Brain microvascular endothelial cell (primary cell): ENCODE measurements around the gene ST8SIA2.

Source experiments
- DNase-seq: peaks from one replicate; pipeline ENCODE4 v3.0.0-alpha.2; 2020
- H3K27ac ChIP-seq: fragments of 250-450 bp; sonication (Bioruptor Pico); 2 replicates; pipeline ENCODE4 v1.5.1; 2020; ENCODE audit warnings: mild to moderate bottlenecking, moderate library complexity
- H3K27me3 ChIP-seq: fragments of 250-450 bp; sonication (Bioruptor Pico); replicated peaks from 2 replicates; pipeline ENCODE4 v1.5.1; 2020; ENCODE audit warnings: mild to moderate bottlenecking
- H3K36me3 ChIP-seq: fragments of 250-450 bp; sonication (Bioruptor Pico); replicated peaks from 2 replicates; pipeline ENCODE4 v1.5.1; 2020; ENCODE audit warnings: mild to moderate bottlenecking
- H3K4me3 ChIP-seq: 2 replicates; pipeline ENCODE4 v1.5.1; 2011; ENCODE audit warnings: low read depth, mild to moderate bottlenecking, control low read depth, low read length, moderate library complexity
- in situ Hi-C: cut with HindIII; loops from 2 replicates; pipeline ENCODE4 v1.10.0; 2017; ENCODE audit warnings: low sequenced_read_pairs, low pct_ligation_motif_present
- TF ChIP-seq, protein P1 (sequence below): IDR thresholded peaks from 2 replicates; pipeline ENCODE4 v1.5.1; 2011; ENCODE audit warnings: low read depth, mild to moderate bottlenecking, moderate library complexity, low read length, control low read depth, inconsistent platforms; ENCODE audit errors: missing control alignments

Gene ST8SIA2

DNA sequence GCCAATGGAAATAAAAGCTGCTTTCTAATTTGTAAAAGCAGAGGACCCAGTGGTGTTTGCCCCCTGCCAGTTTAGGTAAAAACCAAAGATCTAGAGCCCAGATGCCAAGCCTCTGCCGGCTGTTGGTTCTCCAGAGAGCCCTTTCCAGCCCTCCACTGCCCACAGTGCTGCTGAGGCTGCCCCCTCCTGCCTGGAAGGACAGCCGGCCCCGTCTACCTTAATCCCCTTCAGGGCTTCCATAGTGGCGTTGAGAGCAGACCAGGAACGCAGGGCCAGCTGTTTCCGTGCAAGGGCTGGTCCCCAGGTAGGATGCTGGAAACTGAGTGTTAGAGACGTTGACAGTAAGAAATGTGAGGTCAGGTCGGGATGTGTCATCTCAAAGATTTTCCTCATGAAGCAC lies 6.9 kb downstream of the ST8SIA2 start:
- no peak for DNase-seq
- Histone ChIP-seq H3K4me3 (no peak overlapping the region), H3K36me3 (no peaks in the 10 kb centered on the region), H3K27ac (no peak overlapping the region), H3K27me3 (no peaks in the 10 kb centered on the region)
- TF ChIP-seq, protein P1, sequence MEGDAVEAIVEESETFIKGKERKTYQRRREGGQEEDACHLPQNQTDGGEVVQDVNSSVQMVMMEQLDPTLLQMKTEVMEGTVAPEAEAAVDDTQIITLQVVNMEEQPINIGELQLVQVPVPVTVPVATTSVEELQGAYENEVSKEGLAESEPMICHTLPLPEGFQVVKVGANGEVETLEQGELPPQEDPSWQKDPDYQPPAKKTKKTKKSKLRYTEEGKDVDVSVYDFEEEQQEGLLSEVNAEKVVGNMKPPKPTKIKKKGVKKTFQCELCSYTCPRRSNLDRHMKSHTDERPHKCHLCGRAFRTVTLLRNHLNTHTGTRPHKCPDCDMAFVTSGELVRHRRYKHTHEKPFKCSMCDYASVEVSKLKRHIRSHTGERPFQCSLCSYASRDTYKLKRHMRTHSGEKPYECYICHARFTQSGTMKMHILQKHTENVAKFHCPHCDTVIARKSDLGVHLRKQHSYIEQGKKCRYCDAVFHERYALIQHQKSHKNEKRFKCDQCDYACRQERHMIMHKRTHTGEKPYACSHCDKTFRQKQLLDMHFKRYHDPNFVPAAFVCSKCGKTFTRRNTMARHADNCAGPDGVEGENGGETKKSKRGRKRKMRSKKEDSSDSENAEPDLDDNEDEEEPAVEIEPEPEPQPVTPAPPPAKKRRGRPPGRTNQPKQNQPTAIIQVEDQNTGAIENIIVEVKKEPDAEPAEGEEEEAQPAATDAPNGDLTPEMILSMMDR, result no peak
- in situ Hi-C loops, result no loop called here

DNA sequence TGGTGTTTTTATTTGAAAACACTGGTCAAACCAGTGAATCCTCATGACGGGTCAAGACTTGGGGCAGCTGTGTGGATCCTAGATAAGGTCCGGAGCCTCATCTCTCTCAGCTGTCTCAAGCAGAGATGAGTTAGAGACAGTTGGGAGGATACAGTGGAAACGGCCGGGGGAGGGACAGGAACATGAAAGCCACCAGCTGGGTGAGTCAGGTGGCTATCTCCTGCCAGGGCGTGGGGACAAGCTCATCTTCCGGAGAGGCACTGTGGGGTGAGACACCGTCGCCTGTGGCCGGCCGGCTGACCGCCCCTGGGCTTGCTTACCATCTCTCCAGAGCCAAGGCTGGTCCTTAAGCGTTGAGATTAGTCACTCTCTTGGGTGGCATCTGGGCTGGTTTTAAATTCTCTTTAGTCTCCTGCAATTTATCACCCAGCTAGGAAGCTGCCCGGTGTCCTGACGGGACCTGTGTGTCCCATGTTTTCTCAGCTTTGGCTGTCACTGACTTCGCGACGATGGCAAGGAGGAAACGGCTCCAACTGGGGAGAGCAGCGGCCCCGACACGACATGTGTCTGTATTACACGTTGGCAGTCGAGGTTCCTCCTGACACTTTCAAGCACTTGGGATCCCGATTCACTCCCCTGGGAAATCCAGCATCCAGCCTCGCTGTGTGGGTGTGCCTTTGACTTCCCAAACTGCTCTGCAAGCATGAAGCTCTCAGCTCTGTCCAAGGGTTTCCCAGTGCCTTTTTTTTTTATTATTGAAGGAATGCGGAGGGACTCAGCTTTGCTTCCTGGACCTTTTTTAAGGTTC lies 7.5 kb downstream of the ST8SIA2 start:
- no peak for DNase-seq
- Histone ChIP-seq H3K36me3 (no peaks in the 10 kb centered on the region), H3K27me3 (no peaks in the 10 kb centered on the region), H3K27ac (no peak overlapping the region), H3K4me3 (no peak overlapping the region)
- in situ Hi-C loops, result no loop called here
- TF ChIP-seq, protein P1, result no peak

DNA sequence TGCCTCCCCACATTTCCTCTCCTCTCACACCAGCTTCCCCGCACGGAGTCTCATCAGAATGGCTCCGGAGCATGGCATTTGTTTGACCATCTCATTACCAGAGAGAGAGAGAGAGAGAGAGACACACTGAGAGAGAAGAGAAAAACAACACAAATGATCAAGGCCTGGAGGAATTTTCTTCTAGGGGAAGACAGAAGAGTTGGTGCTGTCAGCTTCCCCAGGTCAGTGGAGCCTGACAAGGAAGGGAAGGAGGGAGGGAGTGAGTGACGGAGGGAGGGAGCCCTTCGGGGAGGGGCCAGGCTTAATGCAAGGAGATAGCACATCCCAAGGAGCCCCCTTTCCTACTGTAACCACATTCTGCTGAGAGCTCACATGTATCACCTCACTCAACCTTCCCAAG lies 9.1 kb downstream of the ST8SIA2 start:
- H3K4me3 ChIP-seq, result no peak overlapping the region
- no peaks in the 10 kb centered on the region for H3K27me3 ChIP-seq
- H3K27ac ChIP-seq, result no peak overlapping the region
- no peaks in the 10 kb centered on the region for H3K36me3 ChIP-seq
- in situ Hi-C loops, result no loop called here
- no peak for DNase-seq
- TF ChIP-seq, protein P1, result no peak

DNA sequence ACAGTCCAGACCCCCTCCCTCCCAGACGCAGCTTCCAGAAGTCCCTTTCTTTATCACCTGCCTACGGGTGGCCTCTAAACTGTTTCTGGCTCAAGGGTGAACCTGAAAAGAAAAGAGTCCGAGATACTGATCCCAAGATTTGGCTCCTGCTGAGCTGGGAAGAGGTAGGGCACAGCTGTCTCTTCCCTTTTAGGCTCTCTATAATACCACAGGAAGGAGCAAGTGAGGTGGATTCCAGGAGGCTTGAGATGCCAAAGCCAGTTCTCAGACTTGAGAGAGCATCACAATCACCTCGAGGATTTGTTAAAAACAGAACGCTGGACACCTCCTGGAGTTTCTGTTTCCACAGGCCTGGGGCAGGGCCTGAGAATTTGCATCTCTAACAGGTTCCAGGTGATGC lies 12.3 kb downstream of the ST8SIA2 start:
- H3K4me3 ChIP-seq, result no peak overlapping the region
- TF ChIP-seq, protein P1, result no peak
- no peaks in the 10 kb centered on the region for H3K36me3 ChIP-seq
- no peak overlapping the region for H3K27ac ChIP-seq
- no peaks in the 10 kb centered on the region for H3K27me3 ChIP-seq
- in situ Hi-C loops, result no loop called here
- DNase-seq, result no peak

DNA sequence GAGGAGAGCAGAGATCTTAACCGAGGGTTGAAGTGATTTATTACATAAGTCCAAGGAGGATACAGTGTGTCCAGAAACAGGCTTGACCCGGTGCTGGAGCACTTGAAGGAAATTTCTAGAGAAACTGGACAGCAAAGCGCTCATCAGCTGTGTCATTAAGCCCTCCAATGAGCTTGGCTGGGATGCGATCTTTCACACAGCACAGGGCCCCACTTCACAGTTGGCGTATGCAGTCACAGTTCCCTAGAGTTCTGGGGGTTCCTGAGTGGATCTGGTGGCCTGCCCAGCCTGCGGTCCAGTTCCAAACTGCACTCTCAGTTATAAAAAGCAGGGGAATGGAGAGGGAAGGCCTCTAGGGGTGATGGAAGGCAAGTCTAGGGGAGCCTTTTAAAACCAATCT lies 13.6 kb downstream of the ST8SIA2 start:
- Histone ChIP-seq H3K27ac (no peak overlapping the region), H3K36me3 (no peaks in the 10 kb centered on the region), H3K4me3 (no peak overlapping the region), H3K27me3 (no peaks in the 10 kb centered on the region)
- in situ Hi-C loops, result no loop called here
- no peak for DNase-seq
- TF ChIP-seq, protein P1, result no peak

DNA sequence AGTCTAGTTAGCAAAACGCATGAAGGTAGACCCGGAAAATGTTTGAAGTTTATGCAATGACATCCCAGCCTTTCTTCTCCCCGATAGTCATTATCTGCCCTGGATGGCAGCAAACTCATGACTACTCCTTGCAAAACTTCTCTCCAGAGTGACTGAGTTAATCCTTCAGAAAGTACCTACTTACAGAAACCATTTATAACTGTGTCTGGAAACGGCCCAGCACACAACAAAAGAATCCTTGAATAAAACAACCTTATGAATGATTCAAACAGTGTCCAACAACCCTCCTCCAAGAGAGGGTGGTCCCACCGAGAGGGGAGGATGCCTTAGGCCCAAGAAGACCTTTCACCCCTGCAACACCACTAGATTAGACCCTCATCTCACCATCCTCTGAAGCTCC lies 14.2 kb downstream of the ST8SIA2 start:
- no peak overlapping the region for H3K4me3 ChIP-seq
- in situ Hi-C loops, result no loop called here
- TF ChIP-seq, protein P1, result no peak
- no peak for DNase-seq
- no peak overlapping the region for H3K27ac ChIP-seq
- no peaks in the 10 kb centered on the region for H3K36me3 ChIP-seq
- no peaks in the 10 kb centered on the region for H3K27me3 ChIP-seq
